Stimulated activated CD8-positive, alpha-beta memory T cell treated with anti-CD3 and anti-CD28 coated beads, Interleukin-7, amount 100 ng/mL, for 24 hours (primary cell): ENCODE results near the gene CCDC136.

Source experiments
- DNase-seq: peaks from one replicate; pipeline ENCODE4 v3.0.0-alpha.2; 2020; ENCODE audit warnings: low read depth

Gene CCDC136

DNA sequence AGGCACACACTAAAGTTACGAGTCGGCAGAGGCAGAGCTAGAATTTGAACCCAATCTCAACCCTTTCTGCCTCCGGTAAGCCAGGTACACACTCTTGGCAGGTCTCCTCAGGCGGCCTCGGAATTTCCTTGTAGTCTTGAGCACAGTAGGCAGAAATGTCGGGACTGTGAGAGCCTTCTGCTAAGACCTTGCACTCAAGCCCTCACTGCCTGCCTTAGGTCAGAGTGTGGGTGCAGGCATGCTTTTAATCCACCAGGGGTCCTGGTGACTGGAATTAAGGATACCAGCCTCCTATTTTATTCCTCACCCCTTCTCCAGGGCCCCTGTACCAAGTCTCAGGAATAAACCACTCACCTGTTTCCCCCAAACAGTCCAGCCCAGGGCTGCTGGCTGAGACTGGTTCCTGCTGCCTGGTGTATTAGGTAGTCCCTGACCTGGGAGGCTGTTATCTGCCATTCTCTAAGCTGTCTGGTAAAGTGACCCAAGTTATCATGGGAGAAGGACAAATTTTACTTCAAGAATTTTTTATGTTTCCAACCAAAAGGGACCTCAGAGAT lies 71.7 kb downstream of the CCDC136 start:
- no peak for DNase-seq

DNA sequence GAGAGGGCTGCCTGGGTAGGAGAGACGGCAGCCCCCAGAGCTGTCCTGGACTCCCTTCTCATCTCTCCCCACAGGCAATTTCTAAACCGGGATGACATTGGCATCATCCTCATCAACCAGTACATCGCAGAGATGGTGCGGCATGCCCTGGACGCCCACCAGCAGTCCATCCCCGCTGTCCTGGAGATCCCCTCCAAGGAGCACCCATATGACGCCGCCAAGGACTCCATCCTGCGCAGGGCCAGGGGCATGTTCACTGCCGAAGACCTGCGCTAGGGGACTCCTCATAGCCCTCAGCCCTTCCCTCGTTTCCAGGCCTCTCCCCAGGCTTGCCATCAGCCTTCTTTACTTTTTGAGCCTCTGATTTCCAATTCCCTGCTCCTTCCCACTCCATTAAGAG lies 73.5 kb downstream of the CCDC136 start:
- no peak for DNase-seq

DNA sequence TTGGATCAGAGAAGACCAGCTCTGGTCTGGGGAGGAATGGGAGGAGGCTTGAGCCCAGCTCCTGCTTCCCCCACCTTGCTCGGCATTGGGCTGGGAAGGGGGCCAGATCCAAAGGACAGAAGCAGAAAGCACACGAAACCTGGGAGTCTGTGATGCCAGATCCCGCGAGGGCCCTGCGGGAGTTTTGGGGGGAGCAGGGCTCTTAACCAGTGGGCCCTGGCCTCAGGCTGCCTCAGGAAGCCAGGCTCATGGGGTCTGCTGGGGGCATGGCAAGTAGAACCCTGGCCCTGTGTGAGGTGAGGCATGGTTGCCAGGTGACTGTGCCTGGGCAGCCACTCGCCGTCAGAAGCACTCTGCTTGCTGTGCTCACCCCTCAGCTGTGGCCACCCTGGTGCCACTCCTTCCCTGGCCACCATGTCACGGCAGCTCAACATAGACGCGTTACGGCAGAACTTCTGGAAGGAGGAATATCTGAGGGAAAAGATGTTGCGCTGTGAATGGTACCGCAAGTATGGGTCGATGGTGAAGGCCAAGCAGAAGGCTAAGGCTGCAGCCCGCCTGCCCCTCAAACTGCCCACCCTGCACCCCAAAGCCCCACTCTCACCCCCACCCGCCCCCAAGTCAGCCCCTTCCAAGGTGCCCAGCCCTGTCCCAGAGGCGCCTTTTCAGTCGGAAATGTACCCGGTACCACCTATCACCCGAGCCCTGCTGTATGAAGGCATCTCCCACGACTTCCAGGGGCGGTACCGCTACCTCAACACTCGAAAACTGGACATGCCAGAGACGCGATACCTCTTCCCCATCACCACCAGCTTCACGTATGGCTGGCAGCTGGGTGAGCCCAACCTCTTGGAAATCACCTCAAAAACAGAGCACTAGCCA lies 74.5 kb downstream of the CCDC136 start:
- no peak for DNase-seq

DNA sequence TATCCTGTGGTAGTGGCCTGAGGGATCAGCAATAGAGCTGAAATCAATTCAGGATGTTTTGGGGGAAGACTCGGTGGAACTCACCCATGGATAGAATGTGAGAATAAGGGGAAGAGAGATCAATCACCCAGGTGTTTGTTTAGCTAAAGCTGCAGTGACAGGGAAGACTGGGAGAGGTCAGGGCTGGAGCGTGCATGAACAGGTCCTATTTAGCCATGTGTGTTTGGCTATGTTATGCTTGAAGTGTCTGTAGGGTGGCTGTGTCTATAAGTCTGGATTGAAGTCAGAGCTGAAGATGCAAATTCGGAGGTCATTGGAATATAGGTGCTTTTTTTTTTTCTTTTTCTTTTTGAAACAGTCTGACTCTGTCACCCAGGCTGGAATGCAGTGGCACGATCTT lies 75.5 kb downstream of the CCDC136 start:
- DNase-seq: no peak

DNA sequence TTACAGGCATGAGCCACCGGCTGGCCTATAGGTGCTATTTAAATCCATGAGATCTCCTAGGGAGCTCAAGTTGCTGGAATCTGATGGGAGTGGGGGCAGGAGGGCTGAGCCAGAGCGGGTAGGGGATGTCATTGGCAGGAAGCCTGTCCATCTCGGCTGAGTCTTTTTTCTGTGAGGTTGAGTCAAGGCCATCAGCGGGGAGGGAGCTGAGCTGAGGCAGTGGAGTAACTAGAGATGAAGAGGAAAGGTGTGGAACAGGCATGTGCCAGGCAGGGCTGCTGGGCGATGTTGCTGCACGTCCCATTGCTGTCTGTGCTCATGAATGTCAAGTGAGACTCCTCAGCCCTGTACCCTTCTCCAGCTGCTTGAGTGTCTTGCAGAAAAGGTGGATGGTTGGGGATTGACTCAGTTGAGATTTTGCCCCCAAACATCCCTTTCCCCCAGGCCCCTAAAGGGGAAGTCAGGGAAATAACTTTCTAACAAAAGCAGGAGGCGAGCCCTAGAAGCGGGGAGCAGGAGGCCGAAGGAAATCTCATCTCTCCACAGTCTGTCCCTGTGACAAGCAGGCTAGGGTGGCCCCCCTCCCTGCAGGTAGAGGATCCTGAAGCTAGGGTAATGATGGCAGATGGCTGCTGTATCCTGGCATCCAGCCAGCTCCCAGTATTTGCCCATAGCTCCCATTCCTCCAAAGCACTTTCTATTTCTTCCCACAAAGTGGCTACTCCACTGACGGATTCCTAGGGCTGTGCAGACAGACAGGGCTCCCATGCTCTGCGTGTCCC lies 76.3 kb downstream of the CCDC136 start:
- no peak for DNase-seq

DNA sequence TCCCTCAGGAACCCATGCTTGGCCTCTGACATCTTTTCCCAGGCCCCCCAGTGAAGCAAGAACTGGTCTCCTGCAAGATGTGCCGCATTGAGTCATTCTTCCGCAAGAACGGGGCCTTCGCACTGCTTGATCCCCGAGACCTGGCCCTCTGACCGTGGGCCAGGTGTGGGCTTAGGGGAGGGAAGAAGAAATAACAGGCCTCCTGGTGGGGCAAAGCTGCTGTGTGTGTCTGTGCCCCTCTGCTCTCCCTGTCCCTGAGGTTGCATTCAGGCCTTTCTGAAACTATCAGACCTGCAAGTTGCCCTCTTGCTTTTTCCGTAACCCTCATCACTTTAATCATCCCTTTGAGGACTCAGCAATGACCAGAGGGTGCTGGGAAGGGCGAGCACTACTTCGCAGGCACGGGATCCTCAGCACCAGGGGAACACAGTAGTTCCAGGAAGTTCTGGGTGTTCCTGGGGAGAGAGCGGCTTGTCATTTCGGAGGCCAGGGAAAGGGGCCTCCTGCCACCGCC lies 76.9 kb downstream of the CCDC136 start:
- no peak for DNase-seq

DNA sequence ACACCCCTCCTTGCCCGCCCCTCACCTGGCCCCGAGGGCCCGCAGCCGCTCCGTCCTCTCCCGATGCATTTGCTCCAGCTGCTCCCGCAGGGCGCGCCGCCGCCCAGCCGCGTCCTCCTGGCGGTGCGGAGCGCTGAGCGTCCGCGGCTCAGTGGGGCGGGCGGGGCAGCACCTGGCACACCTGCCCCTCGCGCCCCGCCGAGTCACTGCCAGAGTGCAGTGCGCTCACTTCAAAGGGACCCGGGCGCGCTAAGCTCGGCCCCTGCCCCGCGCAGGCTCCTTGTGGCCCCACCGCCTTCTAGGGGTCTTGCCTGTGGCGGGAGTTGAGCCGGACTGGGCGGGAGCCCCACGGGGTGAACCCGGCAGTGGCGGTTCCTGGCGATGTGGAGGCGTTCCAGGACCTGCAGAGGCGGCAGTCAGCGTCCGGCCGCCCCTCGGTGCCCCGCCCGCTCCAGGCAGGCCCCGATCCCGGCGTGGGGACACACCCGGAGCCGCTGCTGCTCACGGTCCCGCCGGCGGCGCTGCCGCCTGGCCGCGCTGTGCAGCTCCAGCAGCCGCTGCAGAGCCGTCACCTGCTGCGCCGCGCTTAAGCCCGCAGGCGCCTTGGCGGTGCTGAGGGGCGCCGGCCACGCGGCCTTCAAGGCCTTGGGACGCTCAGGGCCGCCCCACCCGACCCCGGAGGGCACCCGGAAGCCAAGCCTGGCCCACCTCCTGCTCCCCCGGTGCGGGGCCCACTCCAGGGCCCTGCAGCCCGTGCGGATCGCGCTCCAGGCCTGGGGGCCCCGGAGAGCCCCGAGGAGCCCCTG lies 77.6 kb downstream of the CCDC136 start:
- DNase-seq: no peak

DNA sequence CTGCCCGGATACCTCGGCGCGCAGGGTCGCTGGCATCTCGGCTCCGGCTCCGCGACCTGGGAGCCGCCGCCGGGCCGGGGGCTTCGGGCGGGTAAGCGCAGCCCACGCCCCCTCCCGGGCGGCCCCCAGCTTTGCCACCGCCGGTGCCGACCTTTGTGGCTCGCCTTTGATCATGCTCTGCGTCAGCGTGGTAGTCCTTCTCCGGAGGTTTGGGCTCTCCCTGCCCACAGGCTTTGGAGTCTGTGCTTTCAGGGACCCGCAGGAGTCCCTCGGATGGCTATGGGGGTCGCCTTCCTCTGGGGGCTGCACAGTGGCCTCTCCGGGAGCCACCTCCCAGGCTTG lies 78.1 kb downstream of the CCDC136 start:
- DNase-seq: no peak

DNA sequence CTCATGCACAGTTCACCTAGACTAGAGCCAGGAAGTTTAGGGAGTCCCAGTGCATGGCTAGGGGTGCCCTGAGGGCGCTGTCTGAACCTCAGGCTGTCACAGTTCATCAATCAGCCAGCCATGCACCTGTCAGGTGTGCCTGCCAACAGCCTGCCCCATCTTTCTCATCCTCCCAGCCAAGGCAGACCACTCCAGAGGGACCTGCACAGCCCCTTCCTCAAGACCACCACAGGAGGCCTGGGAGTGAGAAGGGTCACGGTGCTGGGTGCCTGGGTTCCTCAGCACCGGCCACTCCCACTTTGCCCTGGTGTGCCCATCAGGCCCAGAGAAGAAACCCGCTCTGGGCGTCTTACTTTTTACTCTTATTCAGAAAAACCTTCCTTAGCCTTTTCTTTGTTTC lies 79.3 kb downstream of the CCDC136 start:
- no peak for DNase-seq
